HG02943 (cell line): ENCODE measurements around the gene GAK.
"Not testable (repeated sequence)": the region's sequence is repeated elsewhere in the genome, so short reads cannot be mapped to it uniquely, and the experiment has no call there.

Source experiments
- ATAC-seq: cut with Tn5 transposase; IDR thresholded peaks from one replicate; pipeline ENCODE4 v1.9.1; 2021; ENCODE audit warnings: mild to moderate bottlenecking, low read depth, moderate library complexity; ENCODE audit not compliant: unreplicated experiment

Gene GAK

GRCh38 chr4:954211-955020 lies 22.3 kb upstream of the GAK start:
- ATAC-seq = no peak

- ATAC-seq = no peak
Measured at GRCh38 chr4:953574-953915, 21.4 kb upstream of the GAK start.

- no peak for ATAC-seq
Measured at GRCh38 chr4:952881-953573, 20.9 kb upstream of the GAK start.

GRCh38 chr4:951594-952468 lies 19.7 kb upstream of the GAK start:
- no peak for ATAC-seq

GRCh38 chr4:951186-951585 lies 19.1 kb upstream of the GAK start:
- no peak for ATAC-seq

- no peak for ATAC-seq
Measured at GRCh38 chr4:950136-951020, 18.3 kb upstream of the GAK start.

- ATAC-seq = no peak
Measured at GRCh38 chr4:949656-950055, 17.5 kb upstream of the GAK start.

- no peak for ATAC-seq
Measured at GRCh38 chr4:948936-949300, 16.8 kb upstream of the GAK start.

- ATAC-seq = no peak
Measured at GRCh38 chr4:948101-948935, 16.2 kb upstream of the GAK start.

- no peak for ATAC-seq
Measured at GRCh38 chr4:947491-947971, 15.4 kb upstream of the GAK start.

- no peak for ATAC-seq
Measured at GRCh38 chr4:946517-947471, 14.7 kb upstream of the GAK start.

- ATAC-seq = no peak
Measured at GRCh38 chr4:946103-946450, 14.0 kb upstream of the GAK start.

GRCh38 chr4:945274-946102 lies 13.4 kb upstream of the GAK start:
- no peak for ATAC-seq

GRCh38 chr4:939508-939907 lies 7.4 kb upstream of the GAK start:
- ATAC-seq = not testable (repeated sequence)

GRCh38 chr4:932713-933070 lies 576 bp upstream of the GAK start:
- ATAC-seq = peak; percentile 11

GRCh38 chr4:931194-931959 lies 739 bp downstream of the GAK start:
- ATAC-seq = peak; percentile 2

- ATAC-seq = no peak
Measured at GRCh38 chr4:930827-931193, 1.3 kb downstream of the GAK start.
